Muscle of back (tissue), 13 donors: ENCODE measurements around the gene ZNF227. TPM values are rescaled to one million over a fixed set of nuclear protein-coding genes. Genes with fewer than 3 reads are reported as not detected.
A peak's percentile ranks its signal among the peaks of the same experiment; 100 is the strongest.
"Not testable (repeated sequence)": the region's sequence is repeated elsewhere in the genome, so short reads cannot be mapped to it uniquely, and the experiment has no call there.

Experiments
- DNase-seq, 3 donors: peaks; one replicate each; pipeline versions ENCODE4 v3.0.0 to v3.0.0-alpha.2; 2013
- long read RNA-seq, 9 donors: transcript quantifications; one replicate each; lab custom pipeline, GENCODE V29; 2026
- polyA plus RNA-seq, 10 donors: library from polyadenylated mRNA; unstranded; fragments of 120-200 nt; gene quantifications; one replicate each; pipeline ENCODE4 v1.2.1, GENCODE V29; 2013; ENCODE audit not compliant: insufficient read length in 10 of 10

Gene ZNF227
- 10 to 100 TPM; 10.3 to 16.0 (median 14.3) TPM for polyA plus RNA-seq
- long read RNA-seq, donor 1, partial matches to known transcripts = 0 of 4 reads
- long read RNA-seq, donor 1, other reads (novel, unspliced or antisense) = 0 of 4 reads
- long read RNA-seq, donor 2, partial matches to known transcripts = 0 of 3 reads
- long read RNA-seq, donor 2, other reads (novel, unspliced or antisense) = 0 of 3 reads
- long read RNA-seq, donor 3 = 0 reads
- long read RNA-seq, donor 4 = 0 reads
- long read RNA-seq, donor 5 = 0 reads
- long read RNA-seq, donor 6 = 0 reads
- long read RNA-seq, donor 7 = 0 reads
- long read RNA-seq, donor 8 = 0 reads
- long read RNA-seq, donor 9 = 0 reads

DNA sequence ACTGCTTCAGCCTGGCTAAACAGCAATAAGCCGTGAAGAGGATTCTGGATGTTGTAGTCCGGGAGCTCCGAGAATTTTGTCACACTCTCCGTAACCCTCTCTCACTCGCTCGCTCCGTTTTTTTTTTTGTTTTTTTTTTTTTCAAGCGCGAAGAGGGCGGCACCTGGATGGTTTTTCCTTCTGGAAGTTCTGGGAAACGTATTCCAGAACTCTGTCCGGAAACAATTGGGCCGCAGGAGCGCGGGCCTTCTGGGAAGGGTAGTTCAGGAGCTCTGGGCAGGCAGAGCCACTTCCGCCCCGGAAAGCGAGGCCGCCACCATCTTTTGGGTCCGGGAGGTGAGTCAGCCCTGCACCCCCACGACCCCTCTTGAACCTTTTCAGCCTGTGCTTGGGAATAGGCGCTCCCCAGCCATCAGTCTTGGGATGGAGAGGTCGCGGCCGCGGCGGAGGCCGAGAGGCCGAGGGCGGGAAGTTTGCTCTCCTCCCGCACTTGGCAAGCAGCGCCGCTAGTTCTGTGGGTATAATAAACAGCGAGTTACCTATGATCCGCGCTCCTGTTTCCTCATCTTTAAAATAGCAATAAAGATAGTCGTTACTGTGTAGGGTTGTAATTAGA is at the start of gene ZNF227:
Gene ZNF227 (plus strand): TSS at position 283 of the 616 bp plus-strand sequence. CDS start 5,261 bp downstream, outside the sequence.
- peak; percentile 96 to 97 (median 97) for DNase-seq

DNA sequence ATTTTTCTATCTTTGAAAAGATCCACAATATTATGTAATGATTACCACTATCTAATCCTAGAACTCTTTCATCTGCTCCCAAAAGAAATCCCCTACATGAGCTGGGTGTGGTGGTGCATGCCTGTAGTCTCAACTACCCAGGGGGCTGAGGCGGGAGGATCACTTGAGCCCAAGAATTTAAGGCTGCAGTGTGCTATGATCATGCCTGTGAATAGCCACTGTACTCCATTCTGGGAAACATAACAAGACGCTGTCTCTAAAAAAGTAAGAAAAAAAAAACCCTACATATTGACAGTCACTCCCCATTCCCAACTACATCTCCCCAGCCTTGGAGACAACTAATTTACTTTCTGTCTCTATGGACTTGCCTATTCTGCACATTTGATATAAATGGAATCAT is 48.5 kb upstream of the ZNF227 start:
- DNase-seq = no peak

DNA sequence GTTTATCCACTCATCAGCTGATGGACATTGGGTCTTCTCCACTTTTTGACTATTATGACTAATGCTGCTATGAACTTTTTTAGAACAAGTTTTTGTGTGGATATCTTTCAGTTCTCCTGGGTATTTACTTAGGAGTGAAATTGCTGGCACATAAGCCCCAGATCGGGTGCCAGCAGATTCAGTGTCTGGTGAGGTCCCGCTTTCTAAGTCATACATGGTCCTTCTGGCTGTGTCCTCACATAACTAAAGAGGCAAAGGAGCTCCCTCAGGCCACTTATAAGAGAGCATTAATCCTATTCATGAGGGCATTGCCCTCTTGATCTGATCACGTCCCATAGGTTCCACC is 48.0 kb upstream of the ZNF227 start:
- no peak for DNase-seq

DNA sequence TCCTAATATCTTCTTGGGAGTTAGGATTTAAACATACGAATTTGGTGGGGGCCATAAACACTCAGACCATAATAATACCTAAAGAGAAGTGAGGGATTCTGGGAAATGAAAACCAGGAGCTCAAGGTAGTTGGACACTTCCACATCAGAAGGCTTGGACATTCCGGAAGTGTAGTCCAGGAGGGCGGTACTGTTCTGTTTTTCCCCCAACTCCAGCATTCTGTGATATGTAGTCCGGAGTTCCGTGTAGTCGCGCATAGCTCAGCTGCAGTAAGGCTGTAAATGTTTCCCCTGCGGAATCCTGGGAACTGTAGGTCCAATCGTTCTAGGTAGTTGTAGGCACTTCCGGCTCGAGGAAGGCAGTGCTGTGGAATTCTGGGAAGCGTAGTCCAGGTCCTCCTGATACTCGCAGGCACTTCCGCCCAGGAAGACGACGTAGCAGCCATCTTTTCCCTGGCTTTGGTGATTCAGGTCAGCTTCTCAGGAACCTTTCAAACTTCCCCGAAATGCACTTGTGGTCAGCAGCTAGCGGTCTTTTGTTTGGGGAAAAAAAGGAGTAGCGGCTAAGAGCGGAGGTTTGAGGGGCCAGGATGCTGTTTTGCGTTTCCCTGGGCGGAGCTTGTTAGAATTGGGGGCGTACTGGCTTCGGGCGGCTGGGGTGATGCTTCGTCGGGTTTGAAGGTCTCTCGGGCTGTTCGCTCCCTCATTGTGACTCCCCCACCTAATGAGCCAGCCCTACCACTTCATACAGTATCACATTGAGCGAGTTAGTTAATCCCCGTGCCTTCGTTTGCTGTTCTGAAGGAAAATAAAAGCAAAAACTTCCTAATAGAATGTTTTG is 47.4 kb upstream of the ZNF227 start, which contains the start of gene ZNF226:
Gene ZNF226 (plus strand): TSS at position 428 of the 840 bp plus-strand sequence. CDS start 4,981 bp downstream, outside the sequence.
- DNase-seq = peak; percentile 97 to 99 (median 98)

DNA sequence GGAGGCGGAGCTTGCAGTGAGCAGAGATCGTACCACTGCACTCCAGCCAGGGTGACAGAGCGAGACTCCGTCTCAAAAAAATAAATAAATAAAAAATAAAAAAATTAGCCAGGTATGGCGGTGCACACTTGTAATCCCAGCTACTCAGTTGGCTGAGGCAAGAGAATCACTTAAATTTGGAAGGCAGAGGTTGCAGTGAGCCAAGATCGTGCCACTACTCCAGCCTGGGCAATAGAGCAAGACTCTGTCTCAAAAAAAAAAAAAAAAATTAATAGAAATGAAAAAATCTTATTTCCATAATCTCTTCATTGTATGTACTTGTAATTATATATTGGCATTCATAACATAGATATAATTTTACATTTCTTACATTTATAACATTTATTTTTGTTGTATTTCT is 41.7 kb upstream of the ZNF227 start:
- DNase-seq = not testable (repeated sequence)

DNA sequence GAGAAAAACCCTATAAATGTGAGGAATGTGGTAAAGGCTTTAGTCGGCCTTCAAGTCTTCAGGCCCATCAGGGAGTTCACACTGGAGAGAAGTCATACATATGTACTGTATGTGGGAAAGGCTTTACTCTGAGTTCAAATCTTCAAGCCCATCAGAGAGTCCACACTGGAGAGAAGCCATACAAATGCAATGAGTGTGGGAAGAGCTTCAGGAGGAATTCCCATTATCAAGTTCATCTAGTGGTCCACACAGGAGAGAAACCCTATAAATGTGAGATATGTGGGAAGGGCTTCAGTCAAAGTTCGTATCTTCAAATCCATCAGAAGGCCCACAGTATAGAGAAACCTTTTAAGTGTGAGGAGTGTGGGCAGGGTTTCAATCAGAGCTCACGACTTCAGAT is 35.7 kb upstream of the ZNF227 start:
- DNase-seq = no peak

DNA sequence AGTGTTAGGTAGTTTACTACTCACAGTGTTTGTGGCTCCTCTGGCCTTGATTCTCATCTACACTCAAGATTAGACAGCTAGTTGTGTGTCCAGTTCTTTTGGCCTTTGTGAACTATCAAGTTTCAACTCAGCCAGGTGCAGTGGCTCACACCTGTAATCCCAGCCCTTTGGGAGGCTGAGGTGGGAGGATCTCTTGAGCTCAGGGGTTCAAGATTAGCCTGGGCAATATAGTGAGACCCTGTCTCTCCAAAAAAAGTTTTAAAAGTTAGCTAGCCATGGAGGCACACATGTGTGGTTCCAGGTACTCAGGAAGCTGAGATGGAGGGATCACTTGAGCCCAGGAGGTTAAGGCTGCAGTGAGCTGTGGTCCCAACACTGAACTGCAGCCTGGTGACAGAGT is 31.4 kb upstream of the ZNF227 start:
- no peak for DNase-seq

DNA sequence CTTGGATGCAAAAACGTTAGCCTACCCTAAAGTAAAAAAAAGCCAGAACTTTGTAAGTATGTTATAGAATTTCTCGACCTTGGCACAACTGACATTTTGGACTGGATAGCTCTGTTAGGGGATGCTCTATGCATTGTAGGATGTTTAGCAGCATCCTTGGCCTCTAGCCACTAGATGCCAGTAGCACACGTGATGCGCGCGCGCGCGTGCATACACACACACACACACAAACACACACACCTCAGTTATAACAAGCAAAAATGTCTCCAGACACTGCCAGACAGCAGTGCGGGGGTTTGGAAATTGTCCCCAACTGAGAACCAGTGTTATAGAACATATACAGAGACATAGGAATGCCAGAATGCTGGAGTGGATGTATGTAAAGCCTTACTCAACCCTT is 30.2 kb upstream of the ZNF227 start:
- DNase-seq = no peak

DNA sequence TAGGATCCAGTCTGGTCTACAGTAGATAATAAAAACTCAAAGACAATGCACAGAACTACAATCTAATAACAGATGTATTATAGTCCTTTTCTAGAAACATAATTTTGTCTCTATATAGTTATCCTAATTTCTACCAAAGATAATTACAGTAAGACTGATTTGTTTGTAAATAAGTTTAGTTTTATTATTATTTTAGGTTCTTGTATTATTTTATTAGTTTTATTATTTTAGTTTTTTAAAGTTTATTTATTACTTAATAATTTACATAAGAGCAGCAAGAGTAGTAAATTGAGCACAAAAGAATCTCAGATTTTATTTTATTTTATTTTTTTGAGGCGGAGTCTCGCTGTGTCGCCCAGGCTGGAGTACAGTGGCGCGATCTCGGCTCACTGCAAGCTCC is 22.3 kb upstream of the ZNF227 start:
- DNase-seq = no peak

DNA sequence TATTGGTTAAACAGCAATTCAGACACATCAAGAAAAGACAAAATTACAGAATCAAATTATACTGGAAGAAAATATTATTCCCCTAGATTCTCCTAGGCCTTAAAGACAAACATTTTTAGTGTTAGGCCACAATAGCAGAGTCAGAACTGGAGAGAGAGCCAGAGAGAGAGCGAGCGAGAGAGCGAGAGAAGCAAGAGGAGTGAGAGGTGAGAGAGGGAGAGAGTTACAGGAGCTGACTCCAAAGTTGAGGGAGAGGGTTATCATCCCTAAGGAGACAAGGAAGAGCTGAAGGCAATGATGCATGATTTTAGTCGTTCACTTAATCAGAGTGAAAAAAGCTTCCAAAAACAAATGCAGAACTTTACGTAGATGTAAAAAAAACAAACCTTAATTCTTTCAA is 20.2 kb upstream of the ZNF227 start:
- no peak for DNase-seq

DNA sequence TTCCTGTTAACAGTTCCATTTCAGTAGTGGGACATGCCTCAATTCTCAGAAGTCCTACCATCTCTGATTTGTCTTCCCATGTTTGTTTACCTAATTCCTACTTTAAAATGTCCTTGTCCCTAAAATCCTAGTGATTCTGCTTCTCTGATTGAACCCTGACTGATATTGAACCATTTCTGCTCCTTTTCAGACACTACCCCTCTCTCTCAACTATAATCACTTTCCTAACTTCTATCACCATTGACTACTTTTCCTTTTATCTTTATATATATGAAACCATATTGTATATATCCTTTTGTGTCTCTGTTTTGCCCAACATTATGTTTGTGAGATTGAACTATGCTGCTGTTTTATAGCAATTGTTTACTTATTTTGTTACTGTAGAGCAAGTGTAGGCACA is 15.6 kb upstream of the ZNF227 start:
- DNase-seq = no peak

DNA sequence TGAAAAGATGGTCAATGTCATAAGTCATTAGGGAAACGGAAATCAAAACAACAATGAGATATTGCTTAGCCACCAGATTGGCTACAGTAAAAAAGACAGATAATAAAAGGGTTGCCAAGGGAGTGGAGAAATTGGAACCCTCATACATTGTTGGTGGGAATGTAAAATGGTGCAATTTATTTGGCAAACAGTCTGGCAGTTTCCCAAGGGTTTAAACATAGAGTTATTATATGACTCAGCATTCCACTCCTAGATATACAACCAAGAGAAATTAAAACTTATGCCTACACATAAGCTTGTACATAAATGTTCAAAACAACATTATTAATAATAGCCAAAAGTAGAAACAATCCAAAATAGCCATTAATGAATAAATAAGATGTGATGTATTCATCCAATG is 9.9 kb upstream of the ZNF227 start:
- no peak for DNase-seq

DNA sequence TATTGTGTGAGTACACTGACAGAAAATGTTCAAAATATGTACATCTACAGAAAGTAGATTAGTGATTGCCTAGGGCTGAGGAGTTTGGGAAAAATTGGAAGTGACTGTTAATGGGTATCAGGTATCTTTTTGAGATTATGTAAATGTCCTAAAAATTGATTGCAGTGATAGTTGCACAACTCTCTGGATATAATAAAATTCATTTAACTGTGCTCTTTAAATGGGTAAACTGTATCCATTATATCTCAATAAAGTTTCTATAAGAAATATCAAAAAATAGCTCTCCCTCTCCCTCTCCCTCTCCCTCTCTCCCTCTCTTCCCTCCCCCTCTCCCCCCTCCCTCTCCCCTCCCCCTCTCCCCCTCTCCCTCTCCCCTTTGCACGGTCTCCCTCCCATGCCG is 9.4 kb upstream of the ZNF227 start:
- no peak for DNase-seq

DNA sequence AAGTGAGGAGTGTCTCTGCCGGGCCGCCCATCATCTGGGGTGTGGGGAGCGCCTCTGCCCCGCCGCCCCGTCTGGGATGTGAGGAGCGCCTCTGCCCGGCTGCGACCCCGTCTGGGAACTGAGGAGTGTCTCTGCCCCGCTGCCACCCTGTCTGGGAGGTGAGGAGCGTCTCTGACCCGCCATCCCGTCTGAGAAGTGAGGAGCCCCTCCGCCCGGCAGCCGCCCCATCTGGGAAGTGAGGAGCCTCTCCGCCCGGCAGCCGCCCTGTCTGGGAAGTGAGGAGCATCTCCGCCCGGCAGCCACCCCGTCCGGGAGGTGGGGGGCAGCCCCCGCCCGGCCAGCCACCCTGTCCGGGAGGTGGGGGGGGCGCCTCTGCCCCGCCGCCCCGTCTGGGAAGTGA is 8.5 kb upstream of the ZNF227 start:
- not testable (repeated sequence) for DNase-seq

DNA sequence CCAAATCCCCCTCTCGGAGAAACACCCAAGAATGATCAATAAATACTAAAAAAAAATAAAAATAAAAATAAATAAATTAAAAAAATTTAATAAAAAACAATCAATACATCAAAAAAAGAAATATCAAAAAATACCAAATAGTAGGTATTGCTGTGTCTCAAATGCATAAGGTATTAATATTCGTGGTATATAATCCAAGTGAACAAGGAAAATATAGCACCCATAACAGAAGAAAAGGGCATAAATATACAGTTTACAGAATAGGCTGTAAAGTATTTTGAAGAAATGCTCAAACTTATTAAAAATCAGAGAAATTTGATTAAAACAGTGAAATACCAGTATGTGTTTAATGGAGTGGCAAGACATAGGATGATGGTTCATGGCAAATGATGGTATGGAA is 7.6 kb upstream of the ZNF227 start:
- DNase-seq = no peak

DNA sequence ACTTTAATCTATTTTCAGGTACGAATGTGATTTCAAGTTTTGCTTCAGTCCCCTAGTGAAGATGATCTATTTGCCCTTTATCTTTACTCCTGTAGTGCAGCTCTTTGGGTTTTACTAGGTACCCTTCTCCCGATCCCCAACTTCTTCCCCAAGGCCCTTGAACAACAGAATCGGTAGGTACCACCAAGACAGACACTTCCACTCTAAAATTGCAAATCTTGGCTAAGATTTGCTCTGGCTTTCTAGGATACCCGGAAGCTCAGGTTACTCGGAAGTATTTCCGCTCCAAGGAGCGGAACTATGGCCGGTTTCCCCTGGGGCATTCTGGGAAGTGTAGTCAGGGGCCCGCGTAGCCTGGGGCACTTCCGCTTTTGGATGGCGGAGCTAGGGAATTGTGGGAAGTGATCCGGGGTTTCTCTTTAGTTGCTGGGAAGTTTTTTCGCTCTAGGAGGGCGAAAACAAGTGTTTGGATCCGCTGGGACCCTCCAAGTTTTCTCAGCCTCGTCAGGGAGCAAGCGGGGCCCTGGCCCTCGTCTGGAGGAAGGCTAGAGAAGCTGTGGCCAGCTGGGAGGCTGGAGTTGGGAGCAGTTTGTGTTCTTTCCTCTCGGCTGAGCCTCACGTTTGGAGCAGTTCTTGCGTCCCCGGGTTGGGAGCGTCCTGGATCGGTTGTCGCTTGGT is 5.1 kb upstream of the ZNF227 start:
- peak; percentile 94 to 96 (median 95) for DNase-seq

DNA sequence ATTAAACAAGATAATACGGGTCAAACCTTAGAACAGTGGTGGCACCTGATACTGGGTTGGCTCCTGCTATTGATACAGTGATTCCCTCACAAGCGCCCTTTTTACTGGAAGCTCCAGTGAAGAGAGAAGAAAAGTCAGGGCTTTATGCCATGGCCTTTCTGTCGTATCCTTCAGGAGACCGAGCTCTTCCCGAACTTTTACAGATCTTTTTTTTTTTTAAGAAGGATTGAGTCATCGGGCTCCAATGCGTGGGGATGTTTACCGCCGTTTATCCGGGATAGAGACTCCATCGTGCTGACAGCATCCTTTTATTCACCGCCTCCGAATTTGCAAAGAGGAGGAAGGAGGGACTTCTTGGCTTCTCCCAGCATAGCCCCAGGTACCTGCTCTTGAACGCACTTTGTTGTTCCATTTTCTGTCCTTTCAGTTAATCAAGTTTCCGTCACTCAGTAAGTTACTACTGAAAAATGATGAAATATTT is 574 bp downstream of the ZNF227 start:
- DNase-seq = peak in 2 of 3 donors; percentile 19 to 43

DNA sequence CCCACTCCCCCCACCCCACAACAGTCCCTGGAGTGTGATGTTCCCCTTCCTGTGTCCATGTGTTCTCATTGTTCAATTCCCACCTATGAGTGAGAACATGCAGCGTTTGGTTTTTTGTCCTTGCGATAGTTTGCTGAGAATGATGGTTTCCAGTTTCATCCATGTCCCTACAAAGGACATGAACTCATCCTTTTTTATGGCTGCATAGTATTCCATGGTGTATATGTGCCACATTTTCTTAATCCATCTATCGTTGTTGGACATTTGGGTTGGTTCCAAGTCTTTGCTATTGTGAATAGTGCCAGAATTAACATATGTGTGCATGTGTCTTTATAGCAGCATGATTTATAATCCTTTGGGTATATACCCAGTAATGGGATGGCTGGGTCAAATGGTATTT is 7.6 kb downstream of the ZNF227 start:
- DNase-seq = not testable (repeated sequence)

DNA sequence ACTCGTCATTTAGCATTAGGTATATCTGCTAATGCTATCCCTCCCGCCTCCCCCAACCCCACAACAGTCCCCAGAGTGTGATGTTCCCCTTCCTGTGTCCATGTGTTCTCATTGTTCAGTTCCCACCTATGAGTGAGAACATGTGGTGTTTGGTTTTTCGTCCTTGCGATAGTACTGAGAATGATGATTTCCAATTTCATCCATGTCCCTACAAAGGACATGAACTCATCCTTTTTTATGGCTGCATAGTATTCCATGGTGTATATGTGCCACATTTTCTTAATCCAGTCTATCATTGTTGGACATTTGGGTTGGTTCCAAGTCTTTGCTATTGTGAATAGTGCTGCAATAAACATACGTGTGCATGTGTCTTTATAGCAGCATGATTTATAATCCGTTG is 8.4 kb downstream of the ZNF227 start:
- not testable (repeated sequence) for DNase-seq

DNA sequence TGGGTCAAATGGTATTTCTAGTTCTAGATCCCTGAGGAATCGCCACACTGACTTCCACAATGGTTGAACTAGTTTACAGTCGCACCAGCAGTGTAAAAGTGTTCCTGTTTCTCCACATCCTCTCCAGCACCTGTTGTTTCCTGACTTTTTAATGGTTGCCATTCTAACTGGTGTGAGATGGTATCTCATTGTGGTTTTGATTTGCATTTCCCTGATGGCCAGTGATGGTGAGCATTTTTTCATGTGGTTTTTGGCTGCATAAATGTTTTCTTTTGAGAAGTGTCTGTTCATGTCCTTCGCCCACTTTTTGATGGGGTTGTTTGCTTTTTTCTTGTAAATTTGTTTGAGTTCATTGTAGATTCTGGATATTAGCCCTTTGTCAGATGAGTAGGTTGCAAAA is 9.0 kb downstream of the ZNF227 start:
- DNase-seq = not testable (repeated sequence)

DNA sequence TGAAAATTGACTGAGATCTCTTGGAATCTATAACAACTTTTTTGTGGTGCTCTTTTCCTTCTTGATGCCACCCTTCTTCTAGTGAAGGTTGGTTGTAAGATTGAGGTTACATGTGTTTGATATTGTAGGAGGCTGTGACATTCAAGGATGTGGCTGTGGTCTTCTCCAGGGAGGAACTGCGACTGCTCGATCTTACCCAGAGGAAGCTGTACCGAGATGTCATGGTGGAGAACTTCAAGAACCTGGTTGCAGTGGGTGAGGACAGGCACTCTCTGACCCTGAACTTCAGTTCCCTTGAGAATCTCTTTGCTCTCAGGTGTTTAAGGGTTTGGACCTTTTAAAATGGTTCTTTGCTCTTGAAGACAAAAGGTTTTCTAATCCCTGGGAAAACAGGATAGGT is 16.0 kb downstream of the ZNF227 start:
- DNase-seq = no peak

DNA sequence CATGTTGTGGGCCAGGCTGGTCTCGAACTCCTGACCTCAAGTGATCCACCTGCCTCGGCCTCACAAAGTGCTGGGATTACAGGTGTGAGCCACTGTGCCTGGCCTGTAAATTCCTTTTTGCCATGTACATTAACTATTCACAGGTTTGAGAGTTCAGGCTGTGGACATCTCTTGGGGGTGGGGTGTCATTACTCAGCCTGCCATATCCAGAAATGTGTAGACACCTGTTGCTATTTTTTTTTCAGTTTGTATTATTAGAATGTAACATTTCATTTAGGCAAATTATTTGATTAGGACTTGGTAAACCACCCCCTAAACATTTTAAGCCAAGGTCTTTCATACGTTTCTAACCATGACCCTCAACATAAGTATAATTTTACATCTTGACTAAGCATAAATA is 20.5 kb downstream of the ZNF227 start:
- DNase-seq = no peak
